PC-3 (cell line): Measurements from ENCODE around the gene CEP63. TPM values are rescaled to one million over a fixed set of nuclear protein-coding genes. Genes with fewer than 3 reads are reported as not detected.

Experiments
- ATAC-seq: fragments of 200-7000 bp; cut with Tn5 transposase; 2 replicates; pipeline ENCODE4 v1.9.1; 2020; ENCODE audit warnings: mild to moderate bottlenecking, moderate library complexity
- BruUV-seq: library from RNA; stranded (reverse); fragments of 400-500 nt; replicated peaks from 2 replicates; lab custom pipeline; 2021; lab: Mats Ljungman, UMichigan
- CTCF ChIA-PET: fragments of 300-600 bp; sonication (Branson Sonifier 250); formaldehyde crosslinking; loops from one replicate; lab custom pipeline; 2022; ENCODE audit warnings: antibody characterized with exemption; lab: Charles Lee
- POLR2A ChIA-PET: fragments of 300-600 bp; sonication (Branson Sonifier 250); formaldehyde crosslinking; loops from one replicate; lab custom pipeline; 2022; ENCODE audit warnings: antibody characterized with exemption; ENCODE audit not compliant: unreplicated experiment; lab: Charles Lee
- DNase-seq: peaks from one replicate; pipeline ENCODE4 v3.0.0-alpha.2; 2015
- H2AFZ ChIP-seq: fragments of 300-600 bp; sonication (generic); 2 replicates; pipeline ENCODE4 v1.6.0; 2016; ENCODE audit warnings: antibody characterized with exemption, low read length
- H3F3A ChIP-seq: fragments of 300-600 bp; sonication (generic); one replicate; pipeline ENCODE4 v1.6.0; 2017; ENCODE audit warnings: antibody characterized with exemption, low read length, control low read depth, mild to moderate bottlenecking; ENCODE audit not compliant: unreplicated experiment
- H3K27ac ChIP-seq: fragments of 300-600 bp; sonication (generic); 2 replicates; pipeline ENCODE4 v1.5.1; 2016; ENCODE audit warnings: mild to moderate bottlenecking, low read length
- H3K27me3 ChIP-seq: fragments of 300-600 bp; sonication (generic); 2 replicates; pipeline ENCODE4 v1.6.1; 2016; ENCODE audit warnings: low read length, mixed read lengths
- H3K36me3 ChIP-seq: fragments of 300-600 bp; sonication (generic); 2 replicates; pipeline ENCODE4 v1.6.1; 2016; ENCODE audit warnings: low read depth, mixed run types, low read length, mixed read lengths
- H3K4me1 ChIP-seq: fragments of 300-600 bp; sonication (generic); 2 replicates; pipeline ENCODE4 v1.5.1; 2016; ENCODE audit warnings: low read length; ENCODE audit not compliant: insufficient read depth
- H3K4me2 ChIP-seq: fragments of 300-600 bp; sonication (generic); 2 replicates; pipeline ENCODE4 v1.6.0; 2016; ENCODE audit warnings: low read length
- H3K4me3 ChIP-seq: fragments of 300-600 bp; sonication (generic); 2 replicates; pipeline ENCODE4 v1.5.1; 2016; ENCODE audit warnings: mild to moderate bottlenecking, low read length, mixed read lengths
- H3K79me2 ChIP-seq: fragments of 300-600 bp; sonication (generic); 2 replicates; pipeline ENCODE4 v1.6.1; 2017; ENCODE audit warnings: low read length, mixed read lengths
- H3K9ac ChIP-seq: fragments of 300-600 bp; sonication (generic); 2 replicates; pipeline ENCODE4 v1.6.0; 2016; ENCODE audit warnings: mild to moderate bottlenecking, low read length
- H3K9me2 ChIP-seq: fragments of 300-600 bp; sonication (generic); replicated peaks from 2 replicates; pipeline ENCODE4 v1.6.1; 2016; ENCODE audit warnings: mixed run types, low read length, mixed read lengths
- H3K9me3 ChIP-seq: fragments of 300-600 bp; sonication (generic); 2 replicates; pipeline ENCODE4 v1.6.1; 2016; ENCODE audit warnings: low read length, mixed read lengths
- H4K20me1 ChIP-seq: fragments of 300-600 bp; sonication (generic); 2 replicates; pipeline ENCODE4 v1.6.1; 2016; ENCODE audit warnings: low read length, mixed read lengths
- EZH2 ChIP-seq: fragments of 300-600 bp; sonication (generic); IDR thresholded peaks from one replicate; pipeline ENCODE4 v1.6.1; 2017; ENCODE audit warnings: antibody characterized with exemption, mild to moderate bottlenecking, low read length; ENCODE audit not compliant: unreplicated experiment
- EZH2phosphoT487 ChIP-seq: fragments of 300-600 bp; sonication (generic); IDR thresholded peaks from 2 replicates; pipeline ENCODE4 v1.6.1; 2018; ENCODE audit warnings: mild to moderate bottlenecking, antibody characterized with exemption, low read length, borderline replicate concordance
- intact Hi-C: fragments of 100-400 bp; cut with micrococcal nuclease; formaldehyde crosslinking; loops from 2 replicates; pipeline ENCODE4 v1.9.0; 2023
- total RNA-seq: library from RNA; depleted of rRNA; stranded (reverse); fragments of >200 nt; gene quantifications from 2 replicates; pipeline ENCODE4 v1.2.3, GENCODE V29; 2014
- TF ChIP-seq, protein P1 (sequence below): fragments of 300-600 bp; sonication (generic); conservative IDR thresholded peaks from 2 replicates; pipeline ENCODE4 v1.5.1; 2017; ENCODE audit warnings: antibody characterized with exemption, low read depth, mild to moderate bottlenecking, low read length

The CEP63 gene
- total RNA-seq, 1 experiment from 2014 or later: 15.4 TPM

DNA sequence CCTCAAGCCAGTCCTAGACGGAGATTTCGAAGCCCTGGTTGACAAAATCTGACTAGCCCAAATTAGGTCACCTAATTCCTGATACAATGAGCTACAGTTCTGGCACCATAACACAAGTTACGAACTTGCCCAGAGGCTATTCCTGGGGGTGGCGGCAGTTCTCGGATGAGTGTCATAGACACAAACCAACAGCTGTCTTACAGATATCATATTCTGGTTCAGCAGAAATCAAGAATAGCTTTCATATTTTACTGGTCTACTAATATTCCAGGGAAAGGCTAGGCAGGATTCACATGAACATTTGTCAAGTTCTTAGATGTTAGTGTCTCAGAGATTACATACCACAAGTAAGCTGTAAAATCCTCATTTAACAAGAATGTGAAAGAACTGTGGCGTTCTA lies 8.9 kb upstream of the CEP63 start:
- Histone ChIP-seq H3K4me3 (no peak overlapping the region), H3K9ac (no peak overlapping the region), H3K27me3 (no peaks in the 10 kb centered on the region), H3K9me2 (no peaks in the 10 kb centered on the region), H3K4me1 (peaks cover 12% of the 10 kb centered on the region), H3K79me2 (no peaks in the 10 kb centered on the region), H3K9me3 (no peaks in the 10 kb centered on the region), H4K20me1 (no peaks in the 10 kb centered on the region), H2AFZ (no peak overlapping the region), H3K4me2 (no peak overlapping the region), H3F3A (no peaks in the 10 kb centered on the region), H3K36me3 (peaks cover 12% of the 10 kb centered on the region), H3K27ac (no peak overlapping the region)
- intact Hi-C loops: no loop called here
- TF ChIP-seq EZH2 (no peak), EZH2phosphoT487 (no peak)
- TF ChIP-seq, protein P1, sequence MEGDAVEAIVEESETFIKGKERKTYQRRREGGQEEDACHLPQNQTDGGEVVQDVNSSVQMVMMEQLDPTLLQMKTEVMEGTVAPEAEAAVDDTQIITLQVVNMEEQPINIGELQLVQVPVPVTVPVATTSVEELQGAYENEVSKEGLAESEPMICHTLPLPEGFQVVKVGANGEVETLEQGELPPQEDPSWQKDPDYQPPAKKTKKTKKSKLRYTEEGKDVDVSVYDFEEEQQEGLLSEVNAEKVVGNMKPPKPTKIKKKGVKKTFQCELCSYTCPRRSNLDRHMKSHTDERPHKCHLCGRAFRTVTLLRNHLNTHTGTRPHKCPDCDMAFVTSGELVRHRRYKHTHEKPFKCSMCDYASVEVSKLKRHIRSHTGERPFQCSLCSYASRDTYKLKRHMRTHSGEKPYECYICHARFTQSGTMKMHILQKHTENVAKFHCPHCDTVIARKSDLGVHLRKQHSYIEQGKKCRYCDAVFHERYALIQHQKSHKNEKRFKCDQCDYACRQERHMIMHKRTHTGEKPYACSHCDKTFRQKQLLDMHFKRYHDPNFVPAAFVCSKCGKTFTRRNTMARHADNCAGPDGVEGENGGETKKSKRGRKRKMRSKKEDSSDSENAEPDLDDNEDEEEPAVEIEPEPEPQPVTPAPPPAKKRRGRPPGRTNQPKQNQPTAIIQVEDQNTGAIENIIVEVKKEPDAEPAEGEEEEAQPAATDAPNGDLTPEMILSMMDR: no peak
- ATAC-seq: no peak
- no TSS peak for BruUV-seq
- no peak for DNase-seq
- ChIA-PET CTCF (interaction anchor here (0.6 to 0.9 kb wide), 2 partner anchors 13 to 17 kb away, joined by 4 read pairs; no protein-coding TSS in a partner anchor), POLR2A (no interaction called here)

DNA sequence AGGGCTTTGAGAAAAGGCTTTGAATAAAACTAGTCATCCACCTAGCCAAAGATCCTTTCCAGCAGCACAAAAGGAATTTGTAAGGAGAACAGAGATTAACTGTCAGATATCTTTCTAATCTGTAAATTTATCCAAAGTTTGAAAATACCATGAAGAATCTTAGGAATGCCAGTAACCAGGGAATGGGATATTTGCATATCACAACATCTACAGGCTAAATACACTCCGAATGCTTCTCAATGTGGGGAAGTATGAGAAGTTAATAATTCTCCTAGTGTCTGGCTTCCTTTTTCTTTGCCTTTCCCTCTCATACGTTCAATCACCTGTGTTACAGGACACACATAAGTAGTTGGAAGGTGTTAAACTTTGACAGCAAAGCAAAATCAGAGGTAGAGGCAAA lies 7.9 kb upstream of the CEP63 start:
- ChIA-PET CTCF (no interaction called here), POLR2A (no interaction called here)
- Histone ChIP-seq H3K4me3 (no peak overlapping the region), H3K9ac (no peak overlapping the region), H3K9me3 (no peaks in the 10 kb centered on the region), H2AFZ (no peak overlapping the region), H3K4me1 (peaks cover 10% of the 10 kb centered on the region), H3K4me2 (no peak overlapping the region), H3K79me2 (0 out of 2 replicates have a peak, but pooled peaks cover 8% of the 10 kb centered on the region), H3K27me3 (no peaks in the 10 kb centered on the region), H3K9me2 (no peaks in the 10 kb centered on the region), H4K20me1 (no peaks in the 10 kb centered on the region), H3F3A (no peaks in the 10 kb centered on the region), H3K36me3 (peaks cover 12% of the 10 kb centered on the region), H3K27ac (no peak overlapping the region)
- TF ChIP-seq EZH2 (no peak), EZH2phosphoT487 (no peak)
- TF ChIP-seq, protein P1: no peak
- BruUV-seq: TSS peak; percentile 15
- no peak for ATAC-seq
- intact Hi-C loops: no loop called here
- no peak for DNase-seq

DNA sequence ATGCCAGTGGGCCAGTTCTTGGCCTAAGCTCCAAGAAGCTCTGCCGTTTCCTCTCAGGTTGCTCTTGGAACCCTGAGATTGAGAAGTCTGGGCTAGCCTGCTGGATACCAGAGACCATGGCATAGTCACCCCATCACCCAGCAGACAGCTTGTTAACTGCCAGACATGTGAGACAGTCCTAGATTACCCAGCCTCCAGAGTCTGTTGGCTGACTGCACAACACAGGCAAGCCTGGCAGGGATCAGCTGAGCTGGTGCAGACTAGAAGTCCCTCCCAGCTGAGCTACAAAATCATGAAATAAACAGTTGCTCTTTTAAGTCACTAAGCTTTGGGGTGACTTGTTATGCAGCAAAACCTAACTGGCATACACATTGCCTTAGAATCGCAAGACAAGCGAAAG lies 5.3 kb upstream of the CEP63 start:
- no peak overlapping the region for H3K4me3 ChIP-seq
- ChIA-PET CTCF (no interaction called here), POLR2A (no interaction called here)
- H3K9me3 ChIP-seq: no peaks in the 10 kb centered on the region
- no peak overlapping the region for H3K9ac ChIP-seq
- TF ChIP-seq, protein P1: no peak
- TF ChIP-seq EZH2: no peak
- no peak for TF ChIP-seq EZH2phosphoT487
- H3F3A ChIP-seq: no peaks in the 10 kb centered on the region
- H4K20me1 ChIP-seq: no peaks in the 10 kb centered on the region
- H3K27ac ChIP-seq: no peak overlapping the region
- BruUV-seq: no TSS peak
- H3K79me2 ChIP-seq: peaks cover 28% of the 10 kb centered on the region
- no peaks in the 10 kb centered on the region for H3K9me2 ChIP-seq
- H3K36me3 ChIP-seq: peaks cover 12% of the 10 kb centered on the region
- intact Hi-C loops: no loop called here
- H3K27me3 ChIP-seq: no peaks in the 10 kb centered on the region
- DNase-seq: no peak
- H3K4me1 ChIP-seq: peaks cover 24% of the 10 kb centered on the region
- H3K4me2 ChIP-seq: no peak overlapping the region
- no peak for ATAC-seq
- H2AFZ ChIP-seq: no peak overlapping the region
